Activated T-helper 1 cell treated with anti-CD3 and anti-CD28 coated beads, Interleukin-12 subunit alpha, Interleukin-12 subunit beta, Interleukin-2, Interleukin-4 antibody, amounts not matched to agents 30 ng/mL and 10 ng/mL and 1 ng/mL, durations not matched to agents 14 hours and 24 hours and 36 hours (primary cell): ENCODE results near the gene MIEF2. TPM values are rescaled to one million over a fixed set of nuclear protein-coding genes. Genes with fewer than 3 reads are reported as not detected.
"Not testable (repeated sequence)": the region's sequence is repeated elsewhere in the genome, so short reads cannot be mapped to it uniquely, and the experiment has no call there.

ENCODE experiments used
- DNase-seq: peaks from one replicate; pipeline ENCODE4 v3.0.0; 2021; ENCODE audit warnings: low spot score
- H3K27ac Mint-ChIP-seq: one replicate; pipeline ENCODE4 v1.8.0; 2021; ENCODE audit warnings: mild to moderate bottlenecking, mixed read lengths
- H3K27me3 Mint-ChIP-seq: one replicate; pipeline ENCODE4 v1.8.0; 2022; ENCODE audit warnings: mild to moderate bottlenecking, moderate library complexity, mixed read lengths; ENCODE audit not compliant: insufficient read depth
- H3K36me3 Mint-ChIP-seq: one replicate; pipeline ENCODE4 v1.8.0; 2021; ENCODE audit warnings: low read depth, mixed read lengths
- H3K4me1 Mint-ChIP-seq: one replicate; pipeline ENCODE4 v1.8.0; 2021; ENCODE audit warnings: low read depth, mixed read lengths
- H3K4me3 Mint-ChIP-seq: one replicate; pipeline ENCODE4 v1.8.0; 2021; ENCODE audit warnings: mild to moderate bottlenecking, moderate library complexity, mixed read lengths
- H3K9me3 Mint-ChIP-seq: one replicate; pipeline ENCODE4 v1.8.0; 2021; ENCODE audit warnings: mixed read lengths
- intact Hi-C: fragments of 100-400 bp; cut with micrococcal nuclease; formaldehyde crosslinking; loops from one replicate; pipeline ENCODE4 v1.15.1; 2024
- total RNA-seq: library from RNA; stranded (reverse); gene quantifications from 2 replicates; pipeline ENCODE4 v1.2.3, GENCODE V29; 2022

MIEF2 gene
- total RNA-seq, 1 donor from 2014 or later: 7.0 TPM

DNA sequence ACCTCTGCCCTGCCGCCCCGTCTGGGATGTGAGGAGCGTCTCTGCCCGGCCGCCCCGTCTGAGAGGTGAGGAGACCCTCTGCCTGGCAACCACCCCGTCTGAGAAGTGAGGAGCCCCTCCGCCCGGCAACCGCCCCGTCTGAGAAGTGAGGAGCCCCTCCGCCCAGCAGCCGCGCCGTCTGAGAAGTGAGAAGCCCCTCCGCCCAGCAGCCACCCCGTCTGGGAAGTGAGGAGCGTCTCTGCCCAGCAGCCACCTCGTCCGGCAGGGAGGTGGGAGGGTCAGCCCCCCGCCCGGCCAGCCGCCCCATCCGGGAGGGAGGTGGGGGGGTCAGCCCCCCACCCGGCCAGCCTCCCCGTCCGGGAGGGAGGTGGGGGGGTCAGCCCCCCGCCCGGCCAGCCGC, 37.6 kb downstream of the MIEF2 start:
- intact Hi-C loops, DNase-seq, H3K27ac Mint-ChIP-seq, H3K27me3 Mint-ChIP-seq, H3K4me1 Mint-ChIP-seq, H3K9me3 Mint-ChIP-seq, H3K4me3 Mint-ChIP-seq: not testable (repeated sequence)
- peaks cover 40% of the 10 kb centered on the region for H3K36me3 Mint-ChIP-seq

- Mint-ChIP-seq H3K27me3 (no peaks in the 10 kb centered on the region), H3K9me3 (no peaks in the 10 kb centered on the region), H3K27ac (no peak overlapping the region), H3K36me3 (peaks cover 41% of the 10 kb centered on the region), H3K4me3 (no peak overlapping the region), H3K4me1 (no peaks in the 10 kb centered on the region)
- no peak for DNase-seq
- intact Hi-C loops: no loop called here
Observed at GRCh38 chr17:18300725-18301480, 40.4 kb downstream of the MIEF2 start.

DNA sequence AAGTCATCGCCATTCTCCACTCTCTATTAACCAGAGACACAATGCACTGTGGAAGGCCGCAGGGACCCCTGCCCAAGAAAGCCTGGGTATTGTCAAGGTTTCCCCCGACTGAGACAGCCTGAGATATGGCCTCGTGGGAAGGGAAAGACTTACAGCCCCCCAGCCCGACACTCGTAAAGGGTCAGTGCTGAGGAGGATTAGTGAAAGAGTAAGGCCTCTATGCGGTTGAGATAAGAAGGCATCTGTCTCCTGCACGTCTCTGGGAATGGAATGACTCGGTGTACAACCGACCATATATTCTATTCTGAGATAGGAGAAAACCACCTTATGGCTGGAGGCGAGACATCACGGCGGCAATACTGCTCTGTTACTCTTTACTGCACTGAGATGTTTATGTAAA, 42.7 kb downstream of the MIEF2 start:
- H3K27ac Mint-ChIP-seq, H3K4me1 Mint-ChIP-seq, H3K4me3 Mint-ChIP-seq, intact Hi-C loops, DNase-seq, H3K27me3 Mint-ChIP-seq, H3K9me3 Mint-ChIP-seq: not testable (repeated sequence)
- peaks cover 40% of the 10 kb centered on the region for H3K36me3 Mint-ChIP-seq

DNA sequence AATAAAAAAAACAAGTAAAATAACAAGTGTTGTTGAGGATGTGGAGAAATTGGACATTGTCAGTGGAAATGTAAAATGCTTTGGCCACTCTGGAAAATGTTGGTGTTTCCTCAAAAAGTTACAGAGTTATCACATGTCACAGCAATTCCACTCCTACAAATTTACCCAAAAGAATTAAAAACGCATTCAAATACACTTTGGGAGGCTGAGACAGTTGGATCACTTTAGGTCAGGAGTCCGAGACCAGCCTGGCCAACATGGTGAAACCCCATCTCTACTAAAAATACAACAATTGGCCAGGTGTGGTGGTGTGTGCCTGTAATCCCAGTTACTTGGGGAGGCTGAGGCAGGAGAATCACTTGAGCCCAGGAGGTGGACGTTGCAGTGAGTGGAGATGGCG, 48.7 kb downstream of the MIEF2 start:
- intact Hi-C loops: no loop called here
- Mint-ChIP-seq H3K27ac (no peak overlapping the region), H3K4me3 (no peak overlapping the region), H3K36me3 (peaks cover 39% of the 10 kb centered on the region), H3K4me1 (peaks cover 33% of the 10 kb centered on the region), H3K27me3 (no peaks in the 10 kb centered on the region), H3K9me3 (no peaks in the 10 kb centered on the region)
- no peak for DNase-seq

DNA sequence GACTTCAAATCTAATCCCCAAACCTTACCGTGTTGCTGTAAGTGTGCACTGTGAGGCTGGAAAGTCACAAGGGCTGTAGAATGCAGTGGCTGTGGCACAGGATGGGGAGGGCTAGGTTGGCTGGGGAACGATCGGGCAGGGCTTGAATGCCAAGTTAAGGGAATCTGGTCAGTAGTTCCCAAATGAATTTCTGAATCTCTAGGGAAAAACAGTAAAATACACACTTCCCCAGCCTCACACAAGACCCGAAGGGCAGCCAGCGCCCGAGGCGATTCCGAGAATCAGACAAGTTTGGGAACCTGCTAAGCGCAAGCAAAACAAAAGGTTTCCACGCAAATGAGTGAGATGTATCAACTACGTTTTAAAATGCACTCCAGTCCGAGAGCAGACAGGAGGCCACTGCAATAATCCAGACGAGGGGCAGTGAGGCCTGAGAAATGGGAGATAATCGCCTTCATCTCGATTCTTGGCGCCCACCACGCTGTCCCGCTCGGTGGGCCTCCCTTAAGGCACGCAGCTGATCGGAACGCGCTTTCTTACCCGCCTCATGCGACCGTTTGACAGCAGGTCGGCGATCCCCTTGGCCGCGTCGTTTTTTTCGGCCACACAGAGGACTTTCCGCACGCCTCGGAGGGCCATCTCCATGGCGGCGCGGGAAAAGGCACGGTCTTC, 53.7 kb downstream of the MIEF2 start:
- H3K27ac Mint-ChIP-seq: peak overlapping the region; percentile 100
- intact Hi-C loops: loop anchor here (1.0 to 2.0 kb wide), 3 partner anchors 49 to 275 kb away; partner anchors contain the start of genes ALKBH5, ATPAF2, GID4 and SHMT1
- H3K27me3 Mint-ChIP-seq: peaks cover 2% of the 10 kb centered on the region

GRCh38 chr17:18314731-18315561, 54.5 kb downstream of the MIEF2 start, which contains the start of the genes SMCR8 and TOP3A:
Gene SMCR8 (plus strand): TSS chr17:18315293. CDS start chr17:18315790, 497 bp downstream.
Gene TOP3A (minus strand): TSS chr17:18314994. CDS start chr17:18314778, 216 bp downstream.
- H3K27ac Mint-ChIP-seq: peak within 1 kb of the TSS; percentile 100

More for the DNA sequence above, 53.7 kb downstream of the MIEF2 start:
- Mint-ChIP-seq H3K4me3 (peak overlapping the region; percentile 93), H3K4me1 (peaks cover 69% of the 10 kb centered on the region), H3K9me3 (no peaks in the 10 kb centered on the region), H3K36me3 (peaks cover 39% of the 10 kb centered on the region)
- DNase-seq: no peak

DNA sequence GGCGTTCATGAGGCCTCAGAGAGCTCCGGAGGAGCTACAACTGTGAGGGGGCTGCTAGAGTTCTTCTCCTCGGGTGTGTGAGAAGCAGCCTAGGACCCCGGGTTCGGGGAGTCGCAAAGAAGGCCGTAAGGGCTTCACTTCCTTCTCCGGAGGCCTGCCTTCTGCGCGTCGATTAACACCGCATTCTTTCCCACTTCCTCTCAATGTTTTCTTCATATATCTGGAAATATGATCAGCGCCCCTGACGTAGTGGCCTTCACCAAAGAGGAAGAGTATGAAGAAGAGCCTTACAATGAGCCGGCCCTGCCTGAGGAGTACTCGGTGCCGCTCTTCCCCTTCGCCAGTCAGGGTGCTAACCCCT, 55.1 kb downstream of the MIEF2 start:
- intact Hi-C loops: loop anchor here (1.0 to 5.0 kb wide), 8 partner anchors 47 to 838 kb away; partner anchors contain the start of genes ALKBH5, DRC3, DRG2 and LLGL1
- Mint-ChIP-seq H3K4me1 (peaks cover 77% of the 10 kb centered on the region), H3K4me3 (peak overlapping the region; percentile 93), H3K9me3 (no peaks in the 10 kb centered on the region), H3K27ac (peak overlapping the region; percentile 100), H3K27me3 (peaks cover 2% of the 10 kb centered on the region), H3K36me3 (peaks cover 38% of the 10 kb centered on the region)
- DNase-seq: peak; percentile 31

More at GRCh38 chr17:18314731-18315561, 54.5 kb downstream of the MIEF2 start, which contains the start of the genes SMCR8 and TOP3A:
- Mint-ChIP-seq H3K4me3 (peak within 1 kb of the TSS; percentile 93), H3K36me3 (peaks cover 41% of the 10 kb centered on the region), H3K4me1 (peaks cover 75% of the 10 kb centered on the region), H3K27me3 (peaks cover 2% of the 10 kb centered on the region), H3K9me3 (no peaks in the 10 kb centered on the region)
- intact Hi-C loops: loop anchor here (1.0 to 5.0 kb wide), 9 partner anchors 48 to 838 kb away; partner anchors contain the start of genes ALKBH5, ATPAF2, DRC3 and DRG2
- DNase-seq: peak; percentile 95

- Mint-ChIP-seq H3K9me3 (no peaks in the 10 kb centered on the region), H3K27me3 (peaks cover 2% of the 10 kb centered on the region), H3K36me3 (peaks cover 36% of the 10 kb centered on the region), H3K27ac (peak overlapping the region; percentile 100), H3K4me1 (peaks cover 79% of the 10 kb centered on the region), H3K4me3 (peak overlapping the region; percentile 93)
- intact Hi-C loops: loop anchor here (1.0 to 5.0 kb wide), 8 partner anchors 47 to 839 kb away; partner anchors contain the start of genes ALKBH5, DRC3, DRG2 and LLGL1
- DNase-seq: no peak
Observed at GRCh38 chr17:18315961-18316360, 55.5 kb downstream of the MIEF2 start.

Other genes starting within 250 kb of the MIEF2 start
- 34.9 and 37.8 TPM in 2 replicates for gene ATPAF2, start 221.5 kb upstream of the MIEF2 start, total RNA-seq
- 9.6 and 10.0 TPM in 2 replicates for gene GID4, start 221.3 kb upstream of the MIEF2 start, total RNA-seq
- gene DRG2, start 172.7 kb upstream of the MIEF2 start, total RNA-seq: 67.5 and 69.2 TPM in 2 replicates
- gene MYO15A, start 151.9 kb upstream of the MIEF2 start, total RNA-seq: 0.31 and 0.34 TPM in 2 replicates
- 127 and 128 TPM in 2 replicates for gene ALKBH5, start 76.8 kb upstream of the MIEF2 start, total RNA-seq
- 22.6 and 23.4 TPM in 2 replicates for gene LLGL1, start 35.0 kb upstream of the MIEF2 start, total RNA-seq
- gene FLII, start 1.9 kb upstream of the MIEF2 start, total RNA-seq: 268 and 275 TPM in 2 replicates
- 75.2 and 87.2 TPM in 2 replicates for gene TOP3A, start 54.3 kb downstream of the MIEF2 start, total RNA-seq
- gene SMCR8, start 54.6 kb downstream of the MIEF2 start, total RNA-seq: 18.7 and 19.2 TPM in 2 replicates
- gene SHMT1, start 102.9 kb downstream of the MIEF2 start, total RNA-seq: 51.5 and 56.2 TPM in 2 replicates
- 0.17 TPM in 1 of 2 replicates, not detected in the other for gene EVPLL, start 117.1 kb downstream of the MIEF2 start, total RNA-seq
- not detected in 2 replicates for gene LGALS9C, start 216.1 kb downstream of the MIEF2 start, total RNA-seq